ENCODE results near the gene NPTX2.

NPTX2 gene

DNA sequence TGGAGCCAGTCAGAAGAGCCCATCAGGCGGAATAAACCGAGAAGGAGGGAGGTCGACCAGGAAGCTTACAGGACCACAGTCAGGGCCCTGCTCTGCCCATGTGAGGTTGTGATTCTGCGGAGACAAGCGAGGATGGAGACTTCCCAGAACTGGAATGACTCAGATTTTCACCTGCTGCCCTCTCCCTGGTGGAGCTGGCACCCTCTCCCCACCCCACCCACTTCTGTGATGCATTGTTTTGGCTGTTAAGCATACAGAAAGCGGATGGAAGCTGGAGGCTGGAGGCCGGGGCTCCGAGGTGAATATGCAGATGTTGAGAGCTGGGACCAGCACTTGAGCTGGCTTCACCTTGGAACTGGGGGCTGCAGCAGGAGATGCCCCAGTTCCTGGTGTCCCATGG is 57.4 kb downstream of the NPTX2 start:
- TF ChIP-seq EZH2phosphoT487 (IDR thresholded peaks at IDR 0.05; ENCODE audit: low read depth): no peak
- TF ChIP-seq, protein P1, sequence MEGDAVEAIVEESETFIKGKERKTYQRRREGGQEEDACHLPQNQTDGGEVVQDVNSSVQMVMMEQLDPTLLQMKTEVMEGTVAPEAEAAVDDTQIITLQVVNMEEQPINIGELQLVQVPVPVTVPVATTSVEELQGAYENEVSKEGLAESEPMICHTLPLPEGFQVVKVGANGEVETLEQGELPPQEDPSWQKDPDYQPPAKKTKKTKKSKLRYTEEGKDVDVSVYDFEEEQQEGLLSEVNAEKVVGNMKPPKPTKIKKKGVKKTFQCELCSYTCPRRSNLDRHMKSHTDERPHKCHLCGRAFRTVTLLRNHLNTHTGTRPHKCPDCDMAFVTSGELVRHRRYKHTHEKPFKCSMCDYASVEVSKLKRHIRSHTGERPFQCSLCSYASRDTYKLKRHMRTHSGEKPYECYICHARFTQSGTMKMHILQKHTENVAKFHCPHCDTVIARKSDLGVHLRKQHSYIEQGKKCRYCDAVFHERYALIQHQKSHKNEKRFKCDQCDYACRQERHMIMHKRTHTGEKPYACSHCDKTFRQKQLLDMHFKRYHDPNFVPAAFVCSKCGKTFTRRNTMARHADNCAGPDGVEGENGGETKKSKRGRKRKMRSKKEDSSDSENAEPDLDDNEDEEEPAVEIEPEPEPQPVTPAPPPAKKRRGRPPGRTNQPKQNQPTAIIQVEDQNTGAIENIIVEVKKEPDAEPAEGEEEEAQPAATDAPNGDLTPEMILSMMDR (IDR thresholded peaks at IDR 0.05; ENCODE audit: low read depth, low read length): no peak
- Histone ChIP-seq H2AFZ (ENCODE audit: low read depth, low read length) (no peak overlapping the region), H3K9me3 (ENCODE audit: insufficient read depth, low read length) (no peaks in the 10 kb centered on the region), H4K20me1 (ENCODE audit: insufficient read depth, low read length) (no peaks in the 10 kb centered on the region), H3K27me3 (ENCODE audit: low read depth, low read length) (peaks cover 7% of the 10 kb centered on the region; the same call in 1 of the 2 replicates), H3K27ac (ENCODE audit: low read length) (no peak overlapping the region), H3K4me3 (ENCODE audit: low read length) (no peak overlapping the region), H3K9ac (ENCODE audit: low read length) (no peak overlapping the region), H3K4me1 (ENCODE audit: low read length) (no peaks in the 10 kb centered on the region), H3K79me2 (ENCODE audit: low read length) (no peaks in the 10 kb centered on the region), H3K4me2 (ENCODE audit: low read length) (no peak overlapping the region), H3K36me3 (replicated peaks; ENCODE audit: low read depth, low read length) (no peaks in the 10 kb centered on the region)

DNA sequence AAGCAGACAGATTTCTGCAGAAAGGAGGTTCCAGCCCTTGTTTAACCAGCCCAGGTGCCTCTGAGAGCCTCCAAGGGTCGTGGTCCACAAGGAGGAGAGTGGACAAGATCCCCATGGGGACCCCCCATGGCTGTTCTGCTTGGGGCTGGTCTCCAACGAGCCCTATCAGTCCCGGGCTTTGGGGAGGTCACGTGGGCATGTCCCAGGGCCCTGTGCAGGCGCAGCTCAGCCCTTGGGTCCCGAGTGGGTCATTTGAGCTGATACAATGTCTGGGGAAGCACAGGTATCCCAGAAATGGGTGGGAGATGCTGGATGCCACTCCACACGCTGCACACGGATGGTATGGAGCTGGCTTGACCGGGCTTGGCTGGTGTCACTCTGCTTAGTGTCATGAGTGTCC is 57.8 kb downstream of the NPTX2 start:
- Histone ChIP-seq H3K27ac (ENCODE audit: low read length) (no peak overlapping the region), H3K4me2 (ENCODE audit: low read length) (no peak overlapping the region), H3K79me2 (ENCODE audit: low read length) (no peaks in the 10 kb centered on the region), H3K9me3 (ENCODE audit: insufficient read depth, low read length) (no peaks in the 10 kb centered on the region), H3K4me3 (ENCODE audit: low read length) (no peak overlapping the region), H3K9ac (ENCODE audit: low read length) (no peak overlapping the region), H3K4me1 (ENCODE audit: low read length) (no peaks in the 10 kb centered on the region), H3K27me3 (ENCODE audit: low read depth, low read length) (peaks cover 7% of the 10 kb centered on the region; the same call in 1 of the 2 replicates), H2AFZ (ENCODE audit: low read depth, low read length) (no peak overlapping the region), H3K36me3 (replicated peaks; ENCODE audit: low read depth, low read length) (no peaks in the 10 kb centered on the region), H4K20me1 (ENCODE audit: insufficient read depth, low read length) (no peaks in the 10 kb centered on the region)
- TF ChIP-seq EZH2phosphoT487 (IDR thresholded peaks at IDR 0.05; ENCODE audit: low read depth): no peak
- TF ChIP-seq, protein P1 (IDR thresholded peaks at IDR 0.05; ENCODE audit: low read depth, low read length): no peak

GRCh38 chr7:98678215-98678614 is 61.1 kb downstream of the NPTX2 start:
- Histone ChIP-seq H3K9me3 (ENCODE audit: insufficient read depth, low read length) (no peaks in the 10 kb centered on the region), H3K27ac (ENCODE audit: low read length) (no peak overlapping the region), H3K4me3 (ENCODE audit: low read length) (no peak overlapping the region), H3K27me3 (ENCODE audit: low read depth, low read length) (peaks cover 7% of the 10 kb centered on the region; the same call in 1 of the 2 replicates), H3K36me3 (replicated peaks; ENCODE audit: low read depth, low read length) (no peaks in the 10 kb centered on the region), H3K4me2 (ENCODE audit: low read length) (no peak overlapping the region), H4K20me1 (ENCODE audit: insufficient read depth, low read length) (no peaks in the 10 kb centered on the region), H3K4me1 (ENCODE audit: low read length) (no peaks in the 10 kb centered on the region), H2AFZ (ENCODE audit: low read depth, low read length) (no peak overlapping the region), H3K79me2 (ENCODE audit: low read length) (no peaks in the 10 kb centered on the region), H3K9ac (ENCODE audit: low read length) (no peak overlapping the region)
- TF ChIP-seq EZH2phosphoT487 (IDR thresholded peaks at IDR 0.05; ENCODE audit: low read depth): no peak
